CD4-positive, alpha-beta T cell treated with Interleukin-1 beta for 1 hour (primary cell): Measurements from ENCODE around the gene NT5E.
"Not testable (repeated sequence)": the region's sequence is repeated elsewhere in the genome, so short reads cannot be mapped to it uniquely, and the experiment has no call there.

Experiments
- DNase-seq, 2 donors: peaks; one replicate each; pipeline ENCODE4 v3.0.0-alpha.2; 2020 to 2022

The NT5E gene

GRCh38 chr6:85449818-85450759, at the start of gene NT5E:
Gene NT5E, plus strand, starts transcription at chr6:85450083. Its CDS starts 57 bp downstream, at chr6:85450140.
- DNase-seq = peak; percentile 14 to 44

GRCh38 chr6:85400331-85400730, 49.6 kb upstream of the NT5E start:
- no peak for DNase-seq

GRCh38 chr6:85401186-85402021, 48.5 kb upstream of the NT5E start:
- DNase-seq = no peak

GRCh38 chr6:85402071-85402470, 47.8 kb upstream of the NT5E start:
- DNase-seq = no peak

- no peak for DNase-seq
Measured at GRCh38 chr6:85402922-85403321, 47.0 kb upstream of the NT5E start.

- no peak for DNase-seq
Measured at GRCh38 chr6:85403331-85404015, 46.4 kb upstream of the NT5E start.

GRCh38 chr6:85404016-85404563, 45.8 kb upstream of the NT5E start:
- DNase-seq = not testable (repeated sequence)

GRCh38 chr6:85404564-85405174, 45.2 kb upstream of the NT5E start:
- DNase-seq = no peak

GRCh38 chr6:85405175-85405852, 44.6 kb upstream of the NT5E start:
- DNase-seq = no peak

GRCh38 chr6:85405853-85406198, 44.1 kb upstream of the NT5E start:
- DNase-seq = no peak

GRCh38 chr6:85406641-85407075, 43.2 kb upstream of the NT5E start:
- DNase-seq = no peak

- DNase-seq = no peak
Measured at GRCh38 chr6:85408039-85408438, 41.8 kb upstream of the NT5E start.

- DNase-seq = no peak
Measured at GRCh38 chr6:85412911-85413430, 36.9 kb upstream of the NT5E start.

- DNase-seq = no peak
Measured at GRCh38 chr6:85416049-85416448, 33.8 kb upstream of the NT5E start.

GRCh38 chr6:85416766-85417165, 33.1 kb upstream of the NT5E start:
- no peak for DNase-seq

- DNase-seq = no peak
Measured at GRCh38 chr6:85417336-85417735, 32.5 kb upstream of the NT5E start.

- no peak for DNase-seq
Measured at GRCh38 chr6:85418059-85418458, 31.8 kb upstream of the NT5E start.

GRCh38 chr6:85419046-85419759, 30.7 kb upstream of the NT5E start:
- no peak for DNase-seq

- no peak for DNase-seq
Measured at GRCh38 chr6:85420551-85420950, 29.3 kb upstream of the NT5E start.

GRCh38 chr6:85421181-85421580, 28.7 kb upstream of the NT5E start:
- DNase-seq = no peak

- no peak for DNase-seq
Measured at GRCh38 chr6:85421972-85422371, 27.9 kb upstream of the NT5E start.
